Lower leg skin (tissue), 3 donors: ENCODE data around the gene KIRREL3.

Source experiments
- POLR2A ChIP-seq, 2 donors: fragments of 450-650 bp; IDR thresholded peaks; one replicate each; pipeline ENCODE4 v1.6.1; 2016 to 2017; ENCODE audit warnings: antibody characterized with exemption in 2 of 2, mild to moderate bottlenecking in 1 of 2, moderate library complexity in 1 of 2
- TF ChIP-seq, protein P1 (sequence below), 3 donors: fragments of 450-650 bp; IDR thresholded peaks; one replicate each; pipeline ENCODE4 v1.5.1; 2016; ENCODE audit warnings: antibody characterized with exemption in 3 of 3, mild to moderate bottlenecking in 3 of 3, moderate library complexity in 2 of 3

DNA sequence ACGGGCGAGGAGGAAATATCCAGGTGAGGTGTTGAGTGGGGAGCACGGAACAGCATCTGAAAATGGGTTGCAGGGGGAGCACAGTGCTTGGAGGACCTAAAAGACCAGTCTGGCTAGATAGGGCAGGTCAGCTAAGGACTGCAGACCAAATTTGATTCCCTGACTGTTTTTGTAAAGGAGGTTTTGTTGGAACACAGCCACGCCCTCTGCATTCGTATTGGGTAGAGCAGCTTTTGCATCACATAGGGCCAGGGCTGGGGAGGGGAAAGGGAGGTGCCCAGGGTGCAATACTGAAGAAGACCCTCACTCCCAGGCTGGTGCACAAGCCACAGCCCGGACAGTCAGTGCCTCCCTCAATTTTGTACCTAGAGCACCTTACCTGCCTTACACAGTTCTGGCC, 286.8 kb downstream of the KIRREL3 start:
- TF ChIP-seq, protein P1, sequence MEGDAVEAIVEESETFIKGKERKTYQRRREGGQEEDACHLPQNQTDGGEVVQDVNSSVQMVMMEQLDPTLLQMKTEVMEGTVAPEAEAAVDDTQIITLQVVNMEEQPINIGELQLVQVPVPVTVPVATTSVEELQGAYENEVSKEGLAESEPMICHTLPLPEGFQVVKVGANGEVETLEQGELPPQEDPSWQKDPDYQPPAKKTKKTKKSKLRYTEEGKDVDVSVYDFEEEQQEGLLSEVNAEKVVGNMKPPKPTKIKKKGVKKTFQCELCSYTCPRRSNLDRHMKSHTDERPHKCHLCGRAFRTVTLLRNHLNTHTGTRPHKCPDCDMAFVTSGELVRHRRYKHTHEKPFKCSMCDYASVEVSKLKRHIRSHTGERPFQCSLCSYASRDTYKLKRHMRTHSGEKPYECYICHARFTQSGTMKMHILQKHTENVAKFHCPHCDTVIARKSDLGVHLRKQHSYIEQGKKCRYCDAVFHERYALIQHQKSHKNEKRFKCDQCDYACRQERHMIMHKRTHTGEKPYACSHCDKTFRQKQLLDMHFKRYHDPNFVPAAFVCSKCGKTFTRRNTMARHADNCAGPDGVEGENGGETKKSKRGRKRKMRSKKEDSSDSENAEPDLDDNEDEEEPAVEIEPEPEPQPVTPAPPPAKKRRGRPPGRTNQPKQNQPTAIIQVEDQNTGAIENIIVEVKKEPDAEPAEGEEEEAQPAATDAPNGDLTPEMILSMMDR (IDR thresholded peaks at IDR 0.05): no peak
- no peak for TF ChIP-seq POLR2A (IDR thresholded peaks at IDR 0.05)
